GM12878 (cell line): ENCODE results near the gene FOSL1. TPM values are rescaled to one million over a fixed set of nuclear protein-coding genes. Genes with fewer than 3 reads are reported as not detected.

ENCODE experiments used
- ATAC-seq: fragments of 200-7000 bp; cut with Tn5 transposase; 3 replicates; pipeline ENCODE4 v1.9.1; 2020; ENCODE audit warnings: mild to moderate bottlenecking, moderate library complexity
- BruUV-seq: library from RNA; stranded (reverse); fragments of 400-500 nt; replicated peaks from 2 replicates; lab custom pipeline; 2021; lab: Mats Ljungman, UMichigan
- CTCF ChIA-PET: fragments of 300-600 bp; sonication (Branson Sonifier 250); formaldehyde crosslinking; extraction: SDS; loops from one replicate; lab custom pipeline; 2021; ENCODE audit warnings: inconsistent platforms; lab: Yijun Ruan, JAX
- POLR2A ChIA-PET: fragments of 350-600 bp; formaldehyde crosslinking; extraction: SDS; loops from one replicate; lab custom pipeline; 2021; ENCODE audit warnings: inconsistent platforms; lab: Charles Lee
- RAD21 ChIA-PET: fragments of 300-600 bp; sonication (Branson Sonifier 250); formaldehyde crosslinking; loops from one replicate; lab custom pipeline; 2023; ENCODE audit warnings: antibody characterized with exemption; ENCODE audit not compliant: unreplicated experiment; lab: Charles Lee
- SMC1A ChIA-PET: fragments of 300-600 bp; sonication (Branson Sonifier 250); formaldehyde crosslinking; loops from one replicate; lab custom pipeline; 2023; ENCODE audit not compliant: unreplicated experiment, uncharacterized antibody; lab: Charles Lee
- DNase-seq: peaks from one replicate; pipeline ENCODE4 v3.0.0-alpha.2; 2011; ENCODE audit warnings: low read depth, low spot score
- FAIRE-seq: peaks from 3 replicates; lab custom pipeline; 2011; peaks lifted over from hg19 to GRCh38; lab: Jason Lieb, UNC
- H2AFZ ChIP-seq: 2 replicates; pipeline ENCODE4 v1.6.0; 2011; ENCODE audit warnings: low read depth, low read length, control low read depth; ENCODE audit not compliant: control insufficient read depth
- H3K27ac ChIP-seq: 2 replicates; pipeline ENCODE4 v1.5.1; 2011; ENCODE audit warnings: control low read depth; ENCODE audit not compliant: control insufficient read depth, insufficient read depth
- H3K27me3 ChIP-seq, 2 experiments: replicated peaks in 1 of 2; 2 replicates each; pipeline versions ENCODE4 v1.6.0 to v1.6.1; 2011; ENCODE audit warnings: low read length in 1 of 2; ENCODE audit not compliant: control insufficient read depth in 2 of 2, insufficient read depth in 2 of 2
- H3K36me3 ChIP-seq, 2 experiments: 2 replicates each; pipeline ENCODE4 v1.5.1; 2011; ENCODE audit warnings: low read length in 1 of 2; ENCODE audit not compliant: control insufficient read depth in 2 of 2, insufficient read depth in 2 of 2
- H3K4me1 ChIP-seq: 2 replicates; pipeline ENCODE4 v1.6.1; 2011; ENCODE audit warnings: mild to moderate bottlenecking, low read length, moderate library complexity, mixed read lengths; ENCODE audit not compliant: control insufficient read depth, insufficient read depth
- H3K4me2 ChIP-seq: 2 replicates; pipeline ENCODE4 v1.6.0; 2011; ENCODE audit warnings: control low read depth; ENCODE audit not compliant: control insufficient read depth, insufficient read depth
- H3K4me3 ChIP-seq: fragments of 200-600 bp; sonication (generic); 2 replicates; pipeline ENCODE4 v1.5.1; 2016
- H3K79me2 ChIP-seq: 2 replicates; pipeline ENCODE4 v1.6.0; 2011; ENCODE audit warnings: low read length; ENCODE audit not compliant: control insufficient read depth, insufficient read depth
- H3K9ac ChIP-seq: 2 replicates; pipeline ENCODE4 v1.8.0; 2011; ENCODE audit warnings: low read length, control low read depth, mixed read lengths; ENCODE audit not compliant: control insufficient read depth, insufficient read depth
- H3K9me3 ChIP-seq: replicated peaks from 3 replicates; pipeline ENCODE4 v1.5.1; 2011; ENCODE audit warnings: mild to moderate bottlenecking, low read length; ENCODE audit not compliant: control insufficient read depth, insufficient read depth
- H4K20me1 ChIP-seq: 2 replicates; pipeline ENCODE4 v1.6.0; 2011; ENCODE audit not compliant: control insufficient read depth, insufficient read depth
- CTCF ChIP-seq, 3 experiments: IDR thresholded peaks in 2 of 3; conservative IDR thresholded peaks in 1 of 3; 2 replicates each; pipeline ENCODE4 v1.5.1; 2011; ENCODE audit warnings: low read depth in 3 of 3, low read length in 3 of 3, mild to moderate bottlenecking in 3 of 3, control low read depth in 2 of 3, moderate library complexity in 2 of 3, inconsistent platforms in 1 of 3, mixed read lengths in 1 of 3; ENCODE audit not compliant: control insufficient read depth in 2 of 3, insufficient read depth in 1 of 3; ENCODE audit errors: extremely low read depth in 1 of 3
- EGR1 ChIP-seq, 2 experiments: IDR thresholded peaks; 1 replicate in 1 of 2; 2 replicates in 1 of 2; pipeline ENCODE4 v1.6.1; 2011 to 2012; ENCODE audit warnings: low read depth in 2 of 2, low read length in 2 of 2, borderline replicate concordance in 1 of 2, mild to moderate bottlenecking in 1 of 2, moderate library complexity in 1 of 2
- ESRRA ChIP-seq: IDR thresholded peaks from 2 replicates; pipeline ENCODE4 v1.6.1; 2012; ENCODE audit warnings: mild to moderate bottlenecking, low read length, improper control_type of control experiment
- MAX ChIP-seq: IDR thresholded peaks from 2 replicates; pipeline ENCODE4 v1.6.1; 2012; ENCODE audit warnings: low read depth, low read length, improper control_type of control experiment
- SIN3A ChIP-seq: IDR thresholded peaks from 2 replicates; pipeline ENCODE4 v1.6.1; 2012; ENCODE audit warnings: low read depth, low read length, improper control_type of control experiment
- USF1 ChIP-seq: IDR thresholded peaks from 2 replicates; pipeline ENCODE4 v1.6.1; 2011; ENCODE audit warnings: borderline replicate concordance, low read depth, mild to moderate bottlenecking, moderate library complexity, mixed read lengths, low read length; ENCODE audit not compliant: insufficient read depth; ENCODE audit errors: extremely low read length
- WGBS: methylation state at CpG from one replicate; pipeline ENCODE4 v1.1.6; 2016; ENCODE audit warnings: low lambda C conversion rate; ENCODE audit not compliant: insufficient replicate concordance, insufficient coverage; ENCODE audit errors: missing lambda C conversion rate; 5-methylcytosine and 5-hydroxymethylcytosine counted together
- in situ Hi-C: fragments of 300-500 bp; cut with MboI; formaldehyde crosslinking; loops from 9 replicates; pipeline ENCODE4 v1.14.3; 2018; ENCODE audit warnings: mixed read lengths
- intact Hi-C: fragments of 100-400 bp; cut with micrococcal nuclease; formaldehyde crosslinking; loops from one replicate; pipeline ENCODE4 v1.14.2; 2022; ENCODE audit not compliant: unreplicated experiment
- polyA plus RNA-seq, 11 experiments: library from polyadenylated mRNA; depleted of rRNA in 4 of 11; unstranded in 6 of 11; stranded (reverse) in 5 of 11; fragments of >200 nt; fragmentation: Nextera tagmentation in 4 of 11; fragmentation: Illumina TruSeq in 1 of 11; extraction: Ambion mirVana in 4 of 11; extraction: Trizol in 1 of 11; gene quantifications; 1 replicate in 1 of 11; 2 replicates in 10 of 11; pipeline versions ENCODE4 v1.2.1 to v1.2.3, GENCODE V29; 2011 to 2016; ENCODE audit warnings: inconsistent platforms in 2 of 11, missing spikeins in 2 of 11, low read depth in 1 of 11
- total RNA-seq, 4 experiments: library from RNA; depleted of rRNA in 3 of 4; stranded (reverse); fragments of >200 nt in 3 of 4; fragmentation: Illumina TruSeq in 1 of 4; extraction: Trizol in 1 of 4; gene quantifications; 2 replicates each; pipeline versions ENCODE4 v1.2.1 to v1.2.3, GENCODE V29; 2013 to 2021
- TF ChIP-seq, protein P1 (sequence below): fragments of 450-650 bp; formaldehyde crosslinking; IDR thresholded peaks from 2 replicates; pipeline ENCODE4 v1.4.0; 2022; ENCODE audit warnings: mild to moderate bottlenecking, moderate library complexity
- TF ChIP-seq, protein P2 (sequence below): IDR thresholded peaks from 2 replicates; pipeline ENCODE4 v1.6.1; 2012; ENCODE audit warnings: low read depth, low read length, improper control_type of control experiment
- TF ChIP-seq, protein P3 (sequence below): fragments of 450-650 bp; IDR thresholded peaks from 2 replicates; pipeline ENCODE4 v1.6.1; 2014; ENCODE audit warnings: mild to moderate bottlenecking

FOSL1 gene
- total and polyA plus RNA-seq, 10 of the 15 experiments (the other 5 are each of a cell fraction or from before 2014, with no cell fraction given), result 0.82 to 5.4 (median 2.1) TPM

- TF ChIP-seq ESRRA (no peak), EGR1 (IDR thresholded peaks at IDR 0.05; ENCODE audit: borderline replicate concordance in 1 of 2, low read depth in 2 of 2, low read length in 2 of 2) (no peak), MAX (no peak)
- TF ChIP-seq, protein P1, sequence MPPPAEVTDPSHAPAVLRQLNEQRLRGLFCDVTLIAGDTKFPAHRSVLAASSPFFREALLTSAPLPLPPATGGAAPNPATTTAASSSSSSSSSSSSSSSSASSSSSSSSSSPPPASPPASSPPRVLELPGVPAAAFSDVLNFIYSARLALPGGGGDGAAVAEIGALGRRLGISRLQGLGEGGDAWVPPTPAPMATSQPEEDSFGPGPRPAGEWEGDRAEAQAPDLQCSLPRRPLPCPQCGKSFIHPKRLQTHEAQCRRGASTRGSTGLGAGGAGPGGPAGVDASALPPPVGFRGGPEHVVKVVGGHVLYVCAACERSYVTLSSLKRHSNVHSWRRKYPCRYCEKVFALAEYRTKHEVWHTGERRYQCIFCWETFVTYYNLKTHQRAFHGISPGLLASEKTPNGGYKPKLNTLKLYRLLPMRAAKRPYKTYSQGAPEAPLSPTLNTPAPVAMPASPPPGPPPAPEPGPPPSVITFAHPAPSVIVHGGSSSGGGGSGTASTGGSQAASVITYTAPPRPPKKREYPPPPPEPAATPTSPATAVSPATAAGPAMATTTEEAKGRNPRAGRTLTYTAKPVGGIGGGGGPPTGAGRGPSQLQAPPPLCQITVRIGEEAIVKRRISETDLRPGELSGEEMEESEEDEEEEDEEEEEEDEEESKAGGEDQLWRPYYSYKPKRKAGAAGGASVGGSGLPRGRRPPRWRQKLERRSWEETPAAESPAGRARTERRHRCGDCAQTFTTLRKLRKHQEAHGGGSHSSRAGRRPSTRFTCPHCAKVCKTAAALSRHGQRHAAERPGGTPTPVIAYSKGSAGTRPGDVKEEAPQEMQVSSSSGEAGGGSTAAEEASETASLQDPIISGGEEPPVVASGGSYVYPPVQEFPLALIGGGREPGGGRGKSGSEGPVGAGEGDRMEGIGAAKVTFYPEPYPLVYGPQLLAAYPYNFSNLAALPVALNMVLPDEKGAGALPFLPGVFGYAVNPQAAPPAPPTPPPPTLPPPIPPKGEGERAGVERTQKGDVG (CRISPR knock-in tag), result no peak
Measured at GRCh38 chr11:65900899-65901180, 652 bp upstream of the FOSL1 start (continued).

- peak overlapping the region; percentile 84 for H3K4me3 ChIP-seq
- no peak for FAIRE-seq
- RAD21 ChIA-PET, result interaction anchor here (0.8 to 1.8 kb wide), 4 partner anchors 10 to 119 kb away, joined by 3 to 20 read pairs (median 6); partner anchors contain the start of genes AP5B1, CCDC85B and FIBP
- TF ChIP-seq, protein P2, sequence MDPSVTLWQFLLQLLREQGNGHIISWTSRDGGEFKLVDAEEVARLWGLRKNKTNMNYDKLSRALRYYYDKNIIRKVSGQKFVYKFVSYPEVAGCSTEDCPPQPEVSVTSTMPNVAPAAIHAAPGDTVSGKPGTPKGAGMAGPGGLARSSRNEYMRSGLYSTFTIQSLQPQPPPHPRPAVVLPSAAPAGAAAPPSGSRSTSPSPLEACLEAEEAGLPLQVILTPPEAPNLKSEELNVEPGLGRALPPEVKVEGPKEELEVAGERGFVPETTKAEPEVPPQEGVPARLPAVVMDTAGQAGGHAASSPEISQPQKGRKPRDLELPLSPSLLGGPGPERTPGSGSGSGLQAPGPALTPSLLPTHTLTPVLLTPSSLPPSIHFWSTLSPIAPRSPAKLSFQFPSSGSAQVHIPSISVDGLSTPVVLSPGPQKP, result no peak
- TF ChIP-seq, protein P3, sequence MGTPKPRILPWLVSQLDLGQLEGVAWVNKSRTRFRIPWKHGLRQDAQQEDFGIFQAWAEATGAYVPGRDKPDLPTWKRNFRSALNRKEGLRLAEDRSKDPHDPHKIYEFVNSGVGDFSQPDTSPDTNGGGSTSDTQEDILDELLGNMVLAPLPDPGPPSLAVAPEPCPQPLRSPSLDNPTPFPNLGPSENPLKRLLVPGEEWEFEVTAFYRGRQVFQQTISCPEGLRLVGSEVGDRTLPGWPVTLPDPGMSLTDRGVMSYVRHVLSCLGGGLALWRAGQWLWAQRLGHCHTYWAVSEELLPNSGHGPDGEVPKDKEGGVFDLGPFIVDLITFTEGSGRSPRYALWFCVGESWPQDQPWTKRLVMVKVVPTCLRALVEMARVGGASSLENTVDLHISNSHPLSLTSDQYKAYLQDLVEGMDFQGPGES, result no peak
- peak; percentile 17 for TF ChIP-seq USF1
- peak; percentile 73 for TF ChIP-seq MAX
- TF ChIP-seq SIN3A, result 0 out of 2 replicates have a peak, but pooled peaks have one; percentile 46
- peak in 1 of 3 experiments; percentile 8; a peak in 1 of 6 replicates for TF ChIP-seq CTCF (IDR thresholded peaks at IDR 0.05 in 2 of 3, conservative IDR thresholded peaks at IDR 0.05 in 1 of 3; ENCODE audit: control insufficient read depth in 2 of 3, extremely low read depth in 1 of 3, insufficient read depth in 1 of 3, low read depth in 3 of 3, low read length in 3 of 3)
Measured at GRCh38 chr11:65899356-65900124, 648 bp downstream of the FOSL1 start.

More at GRCh38 chr11:65899356-65900124, 648 bp downstream of the FOSL1 start:
- Histone ChIP-seq H3K9me3 (no peaks in the 10 kb centered on the region), H4K20me1 (no peaks in the 10 kb centered on the region), H3K9ac (peak overlapping the region; percentile 3), H3K79me2 (peaks cover 9% of the 10 kb centered on the region), H3K27ac (peak overlapping the region; percentile 9; the same call in 1 of the 2 replicates), H3K27me3 (no peaks in the 10 kb centered on the region; a peak in 1 of 4 replicates), H3K4me2 (peak overlapping the region; percentile 86), H2AFZ (peak overlapping the region; percentile 64), H3K36me3 (no peaks in the 10 kb centered on the region), H3K4me1 (0 out of 2 replicates have a peak, but pooled peaks cover 6% of the 10 kb centered on the region)
- DNase-seq (no peak), ATAC-seq (peak; percentile 51)
- BruUV-seq, result no TSS peak
- intact Hi-C loops, result loop anchor here (10.0 kb wide), 1 partner anchor 235 kb away; no protein-coding TSS in a partner anchor
- ChIA-PET CTCF (interaction anchor here (0.6 to 6.5 kb wide), 5 partner anchors 10 to 88 kb away, joined by 3 to 67 read pairs (median 7); partner anchors contain the start of genes CCDC85B, FIBP and MUS81), POLR2A (interaction anchor here (1.2 to 4.9 kb wide), 5 partner anchors 8 to 63 kb away, joined by 6 to 67 read pairs (median 15); partner anchors contain the start of genes CCDC85B, FIBP and MUS81), SMC1A (interaction anchor here (0.9 to 5.6 kb wide), 3 partner anchors 11 to 15 kb away, joined by 3 to 47 read pairs (median 4); partner anchors contain the start of genes CCDC85B and FIBP)
- 2% methylated on average over 73 of the region's 78 CpGs for WGBS
- in situ Hi-C loops, result no loop called here
